Caco-2 (cell line): ENCODE data around the gene CHKB. TPM values are rescaled to one million over a fixed set of nuclear protein-coding genes. Genes with fewer than 3 reads are reported as not detected.

ENCODE experiments used
- BruUV-seq: library from RNA; stranded (reverse); fragments of 400-500 nt; replicated peaks from 2 replicates; lab custom pipeline; 2021; lab: Mats Ljungman, UMichigan
- CTCF ChIA-PET: fragments of 300-600 bp; sonication (Branson Sonifier 250); formaldehyde crosslinking; loops from one replicate; lab custom pipeline; 2022; ENCODE audit warnings: antibody characterized with exemption; lab: Charles Lee
- POLR2A ChIA-PET: fragments of 300-600 bp; sonication (Branson Sonifier 250); formaldehyde crosslinking; loops from one replicate; lab custom pipeline; 2022; ENCODE audit warnings: antibody characterized with exemption; lab: Charles Lee
- DNase-seq, 2 experiments: peaks; one replicate each; pipeline versions ENCODE4 v3.0.0 to v3.0.0-alpha.2; 2020 to 2022
- H3K27me3 ChIP-seq: replicated peaks from 2 replicates; pipeline ENCODE4 v1.6.0; 2011; ENCODE audit warnings: low read length; ENCODE audit not compliant: control insufficient read depth, insufficient read depth
- H3K36me3 ChIP-seq: 2 replicates; pipeline ENCODE4 v1.5.1; 2011; ENCODE audit warnings: low read length; ENCODE audit not compliant: control insufficient read depth, insufficient read depth
- H3K4me1 ChIP-seq: fragments of 250-450 bp; sonication (Bioruptor Pico); 2 replicates; pipeline ENCODE4 v1.5.1; 2020; ENCODE audit warnings: mild to moderate bottlenecking
- H3K4me3 ChIP-seq: 2 replicates; pipeline ENCODE4 v1.5.1; 2011; ENCODE audit warnings: low read depth, mild to moderate bottlenecking, control low read depth, low read length
- H3K9me3 ChIP-seq: fragments of 250-450 bp; sonication (Bioruptor Pico); 2 replicates; pipeline ENCODE4 v1.5.1; 2020; ENCODE audit warnings: mild to moderate bottlenecking, moderate library complexity
- H3K27ac Mint-ChIP-seq: one replicate; pipeline ENCODE4 v1.8.0; 2022; ENCODE audit warnings: mixed read lengths; ENCODE audit not compliant: unreplicated experiment
- H3K27me3 Mint-ChIP-seq: one replicate; pipeline ENCODE4 v1.8.0; 2022; ENCODE audit warnings: mixed read lengths; ENCODE audit not compliant: insufficient read depth, unreplicated experiment
- H3K36me3 Mint-ChIP-seq: one replicate; pipeline ENCODE4 v1.8.0; 2022; ENCODE audit warnings: mild to moderate bottlenecking, mixed read lengths; ENCODE audit not compliant: insufficient read depth, unreplicated experiment
- H3K4me1 Mint-ChIP-seq: one replicate; pipeline ENCODE4 v1.8.0; 2022; ENCODE audit warnings: low read depth, mixed read lengths; ENCODE audit not compliant: unreplicated experiment
- H3K4me3 Mint-ChIP-seq: one replicate; pipeline ENCODE4 v1.8.0; 2022; ENCODE audit warnings: mild to moderate bottlenecking, moderate library complexity, mixed read lengths; ENCODE audit not compliant: unreplicated experiment
- H3K9me3 Mint-ChIP-seq: one replicate; pipeline ENCODE4 v1.8.0; 2022; ENCODE audit warnings: mixed read lengths; ENCODE audit not compliant: unreplicated experiment
- CTCF ChIP-seq, 2 experiments: fragments of 200-600 bp in 1 of 2; IDR thresholded peaks; 1 replicate in 1 of 2; 2 replicates in 1 of 2; pipeline versions ENCODE4 v1.5.1 to v1.8.0; 2011 to 2022; ENCODE audit warnings: antibody characterized with exemption in 1 of 2, control low read depth in 1 of 2, inconsistent platforms in 1 of 2, low read depth in 1 of 2, low read length in 1 of 2, mild to moderate bottlenecking in 1 of 2, moderate library complexity in 1 of 2; ENCODE audit not compliant: insufficient read depth in 1 of 2, severe bottlenecking in 1 of 2, unreplicated experiment in 1 of 2
- intact Hi-C: fragments of 100-400 bp; cut with micrococcal nuclease; formaldehyde crosslinking; loops from one replicate; pipeline ENCODE4 v1.10.0; 2022; ENCODE audit not compliant: unreplicated experiment
- total RNA-seq: library from RNA; stranded (reverse); gene quantifications from 2 replicates; pipeline ENCODE4 v1.2.3, GENCODE V29; 2022

The CHKB gene
- total RNA-seq, 1 experiment from 2014 or later = 43.3 TPM

GRCh38 chr22:50573491-50574382 lies 8.9 kb downstream of the CHKB start:
- DNase-seq = no peak
- Mint-ChIP-seq H3K27me3 (no peaks in the 10 kb centered on the region), H3K4me3 (no peak overlapping the region), H3K27ac (no peak overlapping the region), H3K4me1 (no peaks in the 10 kb centered on the region), H3K36me3 (no peaks in the 10 kb centered on the region), H3K9me3 (no peaks in the 10 kb centered on the region)
- Histone ChIP-seq H3K4me1 (peaks cover 6% of the 10 kb centered on the region; the same call in 1 of the 2 replicates), H3K36me3 (no peaks in the 10 kb centered on the region), H3K4me3 (no peak overlapping the region), H3K9me3 (no peaks in the 10 kb centered on the region), H3K27me3 (no peaks in the 10 kb centered on the region)
- POLR2A ChIA-PET = no interaction called here
- no peak for TF ChIP-seq CTCF (IDR thresholded peaks at IDR 0.05; ENCODE audit: insufficient read depth in 1 of 2, low read depth in 1 of 2, low read length in 1 of 2, severe bottlenecking in 1 of 2, unreplicated experiment in 1 of 2)
- CTCF ChIA-PET = no interaction called here
- intact Hi-C loops = no loop called here
- BruUV-seq = no TSS peak

DNA sequence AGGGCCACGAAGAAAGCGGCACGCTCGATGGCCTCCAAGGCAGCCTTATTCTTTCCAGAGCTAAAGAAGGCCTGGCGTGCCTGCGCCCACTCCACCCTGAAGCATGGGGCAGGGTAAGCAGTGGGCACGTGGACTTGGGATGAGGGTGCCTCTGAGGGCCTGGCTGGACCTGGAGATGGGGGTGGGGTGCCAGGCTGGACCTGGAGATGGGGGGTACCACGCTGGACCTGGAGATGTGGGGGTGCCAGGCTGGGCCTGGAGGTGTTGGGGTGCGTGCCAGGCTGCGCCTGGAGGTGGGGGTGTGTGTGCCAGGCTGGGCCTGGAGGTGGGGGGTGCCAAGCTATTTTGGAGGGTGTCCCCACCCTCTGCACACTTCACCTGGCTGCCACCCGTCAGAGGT lies 9.7 kb downstream of the CHKB start:
- no peaks in the 10 kb centered on the region for H3K4me1 Mint-ChIP-seq
- no peak for TF ChIP-seq CTCF (IDR thresholded peaks at IDR 0.05; ENCODE audit: insufficient read depth in 1 of 2, low read depth in 1 of 2, low read length in 1 of 2, severe bottlenecking in 1 of 2, unreplicated experiment in 1 of 2)

GRCh38 chr22:50571264-50572175 lies 11.1 kb downstream of the CHKB start:
- intact Hi-C loops = no loop called here
- Histone ChIP-seq H3K27me3 (no peaks in the 10 kb centered on the region), H3K4me3 (no peak overlapping the region), H3K9me3 (no peaks in the 10 kb centered on the region), H3K36me3 (no peaks in the 10 kb centered on the region), H3K4me1 (peaks cover 10% of the 10 kb centered on the region; the same call in 1 of the 2 replicates)
- H3K36me3 Mint-ChIP-seq = no peaks in the 10 kb centered on the region
- CTCF ChIA-PET = interaction anchor here (0.8 to 1.2 kb wide), 2 partner anchors 46 to 57 kb away, joined by 3 to 4 read pairs; partner anchors contain the start of genes ARSA and SCO2
- H3K4me3 Mint-ChIP-seq = no peak overlapping the region
- H3K4me1 Mint-ChIP-seq = no peaks in the 10 kb centered on the region
- TF ChIP-seq CTCF (IDR thresholded peaks at IDR 0.05; ENCODE audit: insufficient read depth in 1 of 2, low read depth in 1 of 2, low read length in 1 of 2, severe bottlenecking in 1 of 2, unreplicated experiment in 1 of 2) = no peak
- BruUV-seq = no TSS peak
- H3K9me3 Mint-ChIP-seq = no peaks in the 10 kb centered on the region
- DNase-seq = no peak
- H3K27ac Mint-ChIP-seq = no peak overlapping the region
- POLR2A ChIA-PET = no interaction called here
- H3K27me3 Mint-ChIP-seq = no peaks in the 10 kb centered on the region

More for the DNA sequence above, 9.7 kb downstream of the CHKB start:
- H3K4me3 Mint-ChIP-seq = no peak overlapping the region
- Histone ChIP-seq H3K36me3 (no peaks in the 10 kb centered on the region), H3K4me1 (peaks cover 10% of the 10 kb centered on the region; the same call in 1 of the 2 replicates), H3K4me3 (no peak overlapping the region), H3K27me3 (no peaks in the 10 kb centered on the region), H3K9me3 (no peaks in the 10 kb centered on the region)
- BruUV-seq = no TSS peak
- DNase-seq = no peak
- H3K27me3 Mint-ChIP-seq = no peaks in the 10 kb centered on the region
- CTCF ChIA-PET = interaction anchor here (0.9 to 1.2 kb wide), 2 partner anchors 46 to 48 kb away, joined by 3 to 4 read pairs; partner anchors contain the start of gene SCO2
- intact Hi-C loops = no loop called here
- POLR2A ChIA-PET = no interaction called here
- H3K9me3 Mint-ChIP-seq = no peaks in the 10 kb centered on the region
- no peak overlapping the region for H3K27ac Mint-ChIP-seq
- no peaks in the 10 kb centered on the region for H3K36me3 Mint-ChIP-seq
